MM.1S (cell line): ENCODE data around the gene C16orf54.

ENCODE experiments used
- EZH2 ChIP-seq: fragments of 300-600 bp; sonication (generic); optimal IDR thresholded peaks from 2 replicates; pipeline ENCODE3; 2017; ENCODE audit warnings: low read depth, mild to moderate bottlenecking, antibody characterized with exemption, low read length, mixed read lengths
- EZH2phosphoT487 ChIP-seq: fragments of 300-600 bp; sonication (generic); IDR thresholded peaks from 2 replicates; pipeline ENCODE4 v1.6.1; 2018; ENCODE audit warnings: antibody characterized with exemption, low read length
- TF ChIP-seq, protein P1 (sequence below): fragments of 300-600 bp; sonication (generic); IDR thresholded peaks from 2 replicates; pipeline ENCODE4 v1.5.1; 2016; ENCODE audit warnings: antibody characterized with exemption, low read length, mixed read lengths

- TF ChIP-seq, protein P1, sequence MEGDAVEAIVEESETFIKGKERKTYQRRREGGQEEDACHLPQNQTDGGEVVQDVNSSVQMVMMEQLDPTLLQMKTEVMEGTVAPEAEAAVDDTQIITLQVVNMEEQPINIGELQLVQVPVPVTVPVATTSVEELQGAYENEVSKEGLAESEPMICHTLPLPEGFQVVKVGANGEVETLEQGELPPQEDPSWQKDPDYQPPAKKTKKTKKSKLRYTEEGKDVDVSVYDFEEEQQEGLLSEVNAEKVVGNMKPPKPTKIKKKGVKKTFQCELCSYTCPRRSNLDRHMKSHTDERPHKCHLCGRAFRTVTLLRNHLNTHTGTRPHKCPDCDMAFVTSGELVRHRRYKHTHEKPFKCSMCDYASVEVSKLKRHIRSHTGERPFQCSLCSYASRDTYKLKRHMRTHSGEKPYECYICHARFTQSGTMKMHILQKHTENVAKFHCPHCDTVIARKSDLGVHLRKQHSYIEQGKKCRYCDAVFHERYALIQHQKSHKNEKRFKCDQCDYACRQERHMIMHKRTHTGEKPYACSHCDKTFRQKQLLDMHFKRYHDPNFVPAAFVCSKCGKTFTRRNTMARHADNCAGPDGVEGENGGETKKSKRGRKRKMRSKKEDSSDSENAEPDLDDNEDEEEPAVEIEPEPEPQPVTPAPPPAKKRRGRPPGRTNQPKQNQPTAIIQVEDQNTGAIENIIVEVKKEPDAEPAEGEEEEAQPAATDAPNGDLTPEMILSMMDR: no peak
- TF ChIP-seq EZH2phosphoT487 (no peak), EZH2 (no peak)
Measured at GRCh38 chr16:29719063-29719462, 26.7 kb downstream of the C16orf54 start.
